Activated CD4-positive, alpha-beta T cell treated with anti-CD3 and anti-CD28 coated beads, Interleukin-2, Interleukin-4, amounts not matched to agents 100 ng/mL and 50 ng/mL, durations not matched to agents 16 hours and 8 hours (primary cell): ENCODE results near the gene TCF15.

Experiments used
- DNase-seq: peaks from one replicate; pipeline ENCODE4 v3.0.0-alpha.2; 2020; ENCODE audit warnings: low spot score

Gene TCF15

GRCh38 chr20:611047-611842, 1.1 kb upstream of the TCF15 start:
- DNase-seq = no peak

- no peak for DNase-seq
Observed at GRCh38 chr20:609371-609964, 641 bp downstream of the TCF15 start.

GRCh38 chr20:608970-609369, 1.1 kb downstream of the TCF15 start:
- no peak for DNase-seq

GRCh38 chr20:607476-607875, 2.6 kb downstream of the TCF15 start:
- DNase-seq = no peak

GRCh38 chr20:605237-605636, 4.9 kb downstream of the TCF15 start:
- no peak for DNase-seq

- DNase-seq = no peak
Observed at GRCh38 chr20:603116-603640, 6.9 kb downstream of the TCF15 start.

- DNase-seq = no peak
Observed at GRCh38 chr20:602111-602970, 7.8 kb downstream of the TCF15 start.

- DNase-seq = no peak
Observed at GRCh38 chr20:600736-601135, 9.4 kb downstream of the TCF15 start.

GRCh38 chr20:600141-600540, 10.0 kb downstream of the TCF15 start:
- no peak for DNase-seq

GRCh38 chr20:598133-598850, 11.8 kb downstream of the TCF15 start:
- DNase-seq = no peak

GRCh38 chr20:597560-597959, 12.5 kb downstream of the TCF15 start:
- DNase-seq = no peak

GRCh38 chr20:595330-596308, 14.5 kb downstream of the TCF15 start:
- DNase-seq = no peak

GRCh38 chr20:592506-592905, 17.6 kb downstream of the TCF15 start:
- no peak for DNase-seq

- DNase-seq = no peak
Observed at GRCh38 chr20:591941-592340, 18.2 kb downstream of the TCF15 start.

GRCh38 chr20:588932-589672, 21.0 kb downstream of the TCF15 start:
- DNase-seq = no peak

GRCh38 chr20:588476-588875, 21.6 kb downstream of the TCF15 start:
- no peak for DNase-seq

- DNase-seq = no peak
Observed at GRCh38 chr20:584971-585301, 25.2 kb downstream of the TCF15 start.

- peak; percentile 34 for DNase-seq
Observed at GRCh38 chr20:584161-584970, 25.7 kb downstream of the TCF15 start.

GRCh38 chr20:582204-582603, 27.9 kb downstream of the TCF15 start:
- no peak for DNase-seq
